ENCODE data around the gene JMJD7.

JMJD7 gene

DNA sequence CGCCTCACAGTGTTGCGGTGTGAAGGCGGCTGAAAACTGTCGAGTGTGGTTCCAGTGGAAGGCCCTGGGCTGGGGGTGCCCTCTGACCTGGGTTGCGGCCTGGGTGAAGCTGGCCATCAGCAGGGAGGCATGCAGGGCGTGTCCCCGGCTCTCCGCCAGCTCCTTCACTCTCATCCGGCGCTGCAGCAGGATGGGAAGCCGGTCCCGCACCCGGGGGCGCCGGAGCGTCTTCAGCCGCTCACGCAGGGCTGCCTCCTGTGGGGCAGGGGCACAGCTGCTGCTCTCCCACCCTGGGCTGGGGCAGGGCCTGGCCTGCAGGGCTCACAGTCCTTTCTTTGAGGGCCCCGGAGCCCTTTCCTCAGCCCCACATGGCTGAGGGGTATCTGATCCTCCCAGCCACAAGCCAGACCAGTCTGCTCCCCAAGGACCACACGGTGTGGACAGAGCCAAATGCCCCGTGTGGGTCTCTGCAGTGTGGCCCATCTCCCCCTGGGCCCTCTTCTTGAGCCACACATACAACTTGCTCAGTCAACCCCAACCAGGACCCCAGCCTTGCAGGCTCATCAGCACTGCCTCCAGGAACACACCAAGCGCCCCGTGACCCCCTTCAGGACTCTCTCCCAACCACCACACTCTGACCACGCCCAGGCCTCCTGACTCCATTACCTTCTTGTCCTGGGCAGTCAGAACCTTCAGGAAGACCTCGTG, 39.1 kb downstream of the JMJD7 start:
- no peak for DNase-seq

GRCh38 chr15:41868321-41868720, 40.4 kb downstream of the JMJD7 start:
- DNase-seq = no peak

DNA sequence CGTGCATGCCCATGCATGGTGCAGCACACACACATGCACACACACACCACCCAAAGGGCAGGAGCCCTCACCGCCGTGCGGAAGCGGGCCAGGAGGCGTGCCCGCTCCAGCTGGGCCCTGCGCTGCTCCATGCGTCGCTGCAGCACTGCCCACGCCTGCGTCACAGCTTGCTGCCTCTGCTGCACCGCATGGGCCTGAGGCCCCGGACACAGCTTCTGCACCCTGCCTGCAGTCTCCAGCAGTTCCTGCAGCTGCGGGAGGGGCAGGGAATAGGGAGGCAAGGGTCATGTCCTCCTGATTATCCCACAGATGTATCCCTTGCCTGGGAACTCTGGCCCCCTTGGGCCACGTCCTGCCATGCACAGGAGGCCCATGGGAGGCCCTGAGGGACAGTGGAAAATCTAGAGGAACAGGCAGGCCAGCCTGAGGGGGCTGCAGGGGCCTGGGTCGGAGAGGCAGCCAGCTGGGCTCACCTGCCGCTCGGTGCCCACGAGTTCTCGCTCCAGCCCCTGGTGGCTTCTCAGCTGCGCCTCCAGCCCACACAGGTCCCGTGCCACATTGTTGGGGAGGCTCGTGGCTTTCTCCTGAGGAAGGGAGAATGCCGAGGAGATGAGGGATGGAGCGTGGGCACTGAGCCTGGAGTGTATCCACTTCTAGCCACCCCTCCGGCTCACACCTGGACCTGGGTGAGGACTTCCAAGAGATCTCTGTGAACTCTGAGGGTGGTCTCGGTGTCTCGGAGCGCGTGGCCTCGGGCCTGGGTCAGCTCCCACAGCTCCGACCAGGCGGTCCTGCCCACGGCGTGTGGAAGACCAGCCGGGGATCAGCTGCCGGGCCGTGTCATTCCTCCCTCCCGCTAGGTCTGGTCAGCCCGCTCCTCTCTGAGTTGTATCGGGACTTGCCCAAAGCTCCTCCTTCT, 42.1 kb downstream of the JMJD7 start:
- no peak for DNase-seq

GRCh38 chr15:41870689-41871081, 42.8 kb downstream of the JMJD7 start:
- no peak for DNase-seq

GRCh38 chr15:41871175-41871905, 43.4 kb downstream of the JMJD7 start:
- DNase-seq = no peak

DNA sequence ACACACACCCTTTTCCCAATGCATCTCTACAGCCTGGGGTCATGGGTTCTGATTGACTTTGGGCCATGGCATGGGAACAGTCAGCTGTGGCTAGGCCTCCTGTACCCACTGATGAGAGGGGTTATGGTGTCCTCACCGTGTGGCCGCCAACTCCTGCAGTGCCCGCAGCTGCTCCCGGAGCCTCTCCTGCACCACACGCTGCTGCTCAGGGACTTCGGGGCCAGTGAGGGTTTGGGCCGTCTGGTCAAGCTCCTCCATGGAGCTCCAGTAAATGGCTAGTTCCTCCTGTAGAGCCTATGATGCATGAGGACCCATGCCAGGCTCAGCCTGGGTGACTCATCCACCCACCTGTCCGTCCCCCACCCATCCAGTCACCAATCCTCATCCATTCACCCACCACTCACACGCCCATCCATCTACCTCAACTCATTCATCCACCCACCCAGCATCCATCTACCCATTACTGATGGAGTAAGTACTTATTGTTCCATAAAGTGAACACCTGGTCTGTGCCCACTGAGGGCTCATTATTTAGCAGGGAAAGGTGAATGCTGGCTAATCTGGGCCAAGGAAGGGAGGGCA, 44.4 kb downstream of the JMJD7 start:
- DNase-seq = no peak

DNA sequence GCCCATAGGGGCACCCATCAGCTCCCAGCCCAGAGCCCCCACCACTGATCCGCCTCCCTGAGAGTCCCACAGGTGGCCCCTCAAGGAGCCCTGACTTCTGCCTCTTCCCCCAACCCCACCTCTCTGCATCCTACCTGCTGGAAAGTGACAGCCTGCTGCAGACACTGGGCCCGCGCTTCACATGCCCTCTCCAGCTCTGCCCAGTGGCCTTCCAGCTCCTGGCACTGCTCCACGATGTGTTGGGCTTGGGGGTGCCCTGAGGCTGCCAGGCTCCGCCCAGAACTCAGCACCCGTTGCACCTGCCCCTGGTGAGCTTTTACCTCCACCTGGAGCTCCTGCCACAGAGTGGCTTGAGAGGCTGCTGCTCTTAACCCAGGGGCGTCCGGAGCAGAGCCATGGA, 45.8 kb downstream of the JMJD7 start:
- DNase-seq = no peak

- DNase-seq = no peak
These were observed 46.8 kb downstream of the JMJD7 start for GRCh38 chr15:41874736-41875135.

DNA sequence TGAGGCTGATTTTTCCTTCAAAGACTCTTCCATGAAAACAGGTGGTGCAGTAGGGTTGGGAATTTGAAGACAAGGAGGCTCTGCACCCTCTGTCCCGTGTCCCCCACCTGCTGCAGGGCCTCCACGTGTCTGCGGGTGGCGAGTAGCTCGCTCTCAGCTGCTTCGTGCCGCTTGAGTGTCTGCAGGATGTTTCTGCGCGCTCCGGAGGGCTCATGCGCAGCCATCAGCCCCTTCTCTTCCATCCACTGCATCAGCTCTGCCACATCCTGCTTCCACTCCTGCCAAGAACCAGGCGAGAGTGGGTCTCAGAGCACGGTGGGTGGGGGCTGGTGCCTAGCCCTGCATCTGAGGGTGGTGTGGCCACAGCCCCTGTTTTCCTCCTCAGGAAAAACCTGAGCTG, 48.1 kb downstream of the JMJD7 start:
- DNase-seq = no peak

DNA sequence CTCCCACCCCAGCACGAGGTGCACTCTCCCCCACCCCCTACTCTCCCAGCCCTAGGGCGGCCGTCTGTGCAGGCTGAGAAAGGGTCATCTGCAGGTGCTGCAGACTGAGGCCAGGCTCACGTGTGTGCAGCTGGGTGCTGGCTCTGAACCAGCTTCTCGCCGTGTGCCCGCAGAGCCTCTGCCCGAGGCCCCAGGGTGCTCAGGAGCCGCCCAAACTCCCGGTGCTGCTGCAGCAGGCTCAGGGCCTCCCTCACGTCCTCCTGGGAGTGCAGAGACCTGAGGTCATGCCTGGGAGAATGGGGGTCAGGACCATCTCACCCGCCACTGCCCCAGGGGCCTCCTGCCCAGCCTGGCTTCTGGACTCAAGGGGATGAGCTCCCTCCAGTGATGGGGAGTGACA, 48.8 kb downstream of the JMJD7 start:
- DNase-seq = no peak

GRCh38 chr15:41877631-41878354, 49.9 kb downstream of the JMJD7 start:
- peak in 1 of 2 experiments; percentile 59 for DNase-seq

- peak in 1 of 2 experiments; percentile 13 for DNase-seq
These were observed 50.4 kb downstream of the JMJD7 start for GRCh38 chr15:41878355-41878699.

DNA sequence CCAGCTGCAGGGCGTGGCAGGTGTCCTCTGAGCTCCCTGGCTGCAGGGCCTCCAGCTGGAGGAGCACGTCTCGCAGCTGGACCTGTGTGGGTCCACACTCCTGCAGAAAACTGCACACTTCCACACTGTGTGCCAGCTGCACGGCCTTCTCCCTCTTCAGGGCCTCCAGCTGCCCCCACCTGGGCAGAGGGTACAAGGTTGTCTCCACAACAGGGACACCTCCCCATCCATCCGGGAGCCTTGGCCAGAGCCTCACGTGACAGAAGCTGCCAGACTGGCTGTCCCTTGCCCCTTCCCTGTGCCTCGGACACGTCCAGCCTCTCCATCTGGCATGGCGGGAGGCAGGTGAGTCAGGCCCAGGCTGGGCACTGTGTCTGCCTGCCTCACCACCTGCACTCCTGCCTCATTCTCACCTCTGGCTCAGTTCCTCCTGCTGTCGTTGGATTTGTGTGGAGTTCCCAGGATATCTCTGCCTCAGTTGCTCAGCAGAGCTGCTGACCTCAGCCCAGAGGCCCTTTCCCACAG, 51.5 kb downstream of the JMJD7 start:
- DNase-seq = no peak

DNA sequence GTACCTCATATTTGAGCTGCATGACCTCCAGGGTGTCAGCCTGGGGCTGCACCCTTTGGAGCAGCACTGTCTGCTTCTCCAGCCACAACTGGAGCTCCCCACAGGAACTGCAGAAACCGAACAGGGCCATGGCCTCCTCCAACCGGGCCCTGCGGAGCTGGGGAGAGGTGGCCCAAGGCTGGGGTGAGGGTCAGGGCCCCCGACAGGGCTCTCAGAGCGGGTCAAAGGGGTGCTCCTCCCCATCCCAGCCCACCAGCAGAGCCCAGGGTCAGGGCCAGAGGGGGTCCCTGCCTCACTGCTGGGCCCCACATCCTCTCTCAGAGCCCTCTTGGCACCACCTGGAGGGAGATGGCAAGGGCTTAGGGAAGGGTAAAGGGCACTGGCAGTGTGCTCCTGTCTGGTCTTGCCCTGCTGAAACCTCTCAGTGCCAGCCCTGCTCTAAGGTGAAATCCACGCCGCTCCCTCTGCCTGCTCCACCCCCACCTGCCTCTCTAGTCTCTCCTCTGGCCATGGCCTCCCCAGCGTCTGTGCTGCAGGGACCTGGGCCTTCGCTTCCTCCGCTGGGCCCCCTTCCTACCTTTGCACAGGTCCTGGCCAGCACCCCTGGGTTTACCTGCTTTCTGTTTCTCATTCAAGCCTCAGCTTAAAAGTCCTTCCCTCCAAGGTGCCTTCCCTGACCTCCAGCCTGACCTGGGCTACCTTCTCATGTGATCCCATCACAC, 52.4 kb downstream of the JMJD7 start:
- no peak for DNase-seq

- no peak for DNase-seq
These were observed 53.2 kb downstream of the JMJD7 start for GRCh38 chr15:41881086-41881485.

GRCh38 chr15:41881550-41881919, 53.6 kb downstream of the JMJD7 start:
- no peak for DNase-seq

GRCh38 chr15:41881920-41882688, 54.2 kb downstream of the JMJD7 start:
- peak in 1 of 2 experiments; percentile 51 for DNase-seq

GRCh38 chr15:41882689-41883483, 55.0 kb downstream of the JMJD7 start:
- DNase-seq = peak in 1 of 2 experiments; percentile 40

DNA sequence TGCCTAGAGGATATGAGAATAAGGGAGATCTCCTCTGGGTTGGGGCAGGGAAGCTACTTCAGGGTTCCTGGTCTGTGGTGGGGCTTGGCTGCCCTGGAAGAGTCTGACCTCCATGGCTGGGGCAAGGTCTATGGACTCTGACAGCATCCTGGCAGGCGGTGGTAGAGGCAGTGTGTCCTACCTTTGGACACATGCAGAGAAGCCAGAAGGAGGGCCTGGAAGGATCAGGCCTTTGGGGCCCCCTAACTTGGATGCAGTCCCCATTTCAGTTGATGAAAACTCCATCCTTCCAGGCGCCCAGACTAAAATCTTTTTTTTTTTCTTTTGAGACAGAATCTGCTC, 55.6 kb downstream of the JMJD7 start:
- DNase-seq = no peak

- no peak for DNase-seq
These were observed 56.6 kb downstream of the JMJD7 start for GRCh38 chr15:41884458-41884857.
